Loucy (cell line): ENCODE measurements around the gene GNAI1.

ENCODE experiments used
- H2AFZ ChIP-seq: fragments of 200-600 bp; sonication (generic); 2 replicates; pipeline ENCODE4 v1.6.0; 2016; ENCODE audit warnings: antibody characterized with exemption, mild to moderate bottlenecking, low read length, moderate library complexity
- H3F3A ChIP-seq: fragments of 200-600 bp; 2 replicates; pipeline ENCODE4 v1.6.0; 2016; ENCODE audit warnings: antibody characterized with exemption, low read depth, mild to moderate bottlenecking
- H3K27me3 ChIP-seq: fragments of 200-600 bp; sonication (generic); 2 replicates; pipeline ENCODE4 v1.6.1; 2014; ENCODE audit warnings: low read length, mild to moderate bottlenecking; ENCODE audit not compliant: insufficient read depth, poor library complexity, severe bottlenecking
- H3K36me3 ChIP-seq: fragments of 200-600 bp; sonication (generic); 2 replicates; pipeline ENCODE4 v1.6.1; 2016; ENCODE audit warnings: low read length; ENCODE audit not compliant: insufficient read depth
- H3K4me1 ChIP-seq: fragments of 200-600 bp; sonication (generic); 2 replicates; pipeline ENCODE4 v1.5.1; 2014; ENCODE audit warnings: low read length, mild to moderate bottlenecking; ENCODE audit not compliant: insufficient read depth, poor library complexity, severe bottlenecking
- H3K4me2 ChIP-seq: fragments of 200-600 bp; sonication (generic); 2 replicates; pipeline ENCODE4 v1.6.0; 2014; ENCODE audit warnings: antibody characterized with exemption, low read length, low read depth, mild to moderate bottlenecking; ENCODE audit not compliant: poor library complexity, severe bottlenecking
- H3K4me3 ChIP-seq: fragments of 200-600 bp; sonication (generic); 2 replicates; pipeline ENCODE4 v1.5.1; 2014; ENCODE audit warnings: low read length, mild to moderate bottlenecking, mixed read lengths; ENCODE audit not compliant: poor library complexity, severe bottlenecking
- H3K79me2 ChIP-seq: fragments of 200-600 bp; sonication (generic); 2 replicates; pipeline ENCODE4 v1.6.1; 2014; ENCODE audit warnings: low read length; ENCODE audit not compliant: insufficient read depth
- H3K9ac ChIP-seq: fragments of 200-600 bp; sonication (generic); 2 replicates; pipeline ENCODE4 v1.6.0; 2014; ENCODE audit warnings: mild to moderate bottlenecking, low read depth, low read length, moderate library complexity; ENCODE audit not compliant: poor library complexity, severe bottlenecking
- H3K9me2 ChIP-seq: fragments of 200-600 bp; sonication (generic); replicated peaks from 2 replicates; pipeline ENCODE4 v1.6.1; 2016; ENCODE audit warnings: low read depth, low read length, mixed read lengths
- H3K9me3 ChIP-seq: fragments of 200-600 bp; sonication (generic); 2 replicates; pipeline ENCODE4 v1.6.1; 2014; ENCODE audit warnings: mild to moderate bottlenecking, antibody characterized with exemption, low read length, low read depth; ENCODE audit not compliant: insufficient read depth
- H4K20me1 ChIP-seq: fragments of 200-600 bp; sonication (generic); 2 replicates; pipeline ENCODE4 v1.6.0; 2014; ENCODE audit warnings: antibody characterized with exemption, low read length, mild to moderate bottlenecking; ENCODE audit not compliant: insufficient read depth, poor library complexity, severe bottlenecking
- CTCF ChIP-seq: fragments of 200-600 bp; sonication (generic); conservative IDR thresholded peaks from 2 replicates; pipeline ENCODE4 v1.5.1; 2014; ENCODE audit warnings: mild to moderate bottlenecking, antibody characterized with exemption, low read length
- EZH2phosphoT487 ChIP-seq: fragments of 200-600 bp; IDR thresholded peaks from 2 replicates; pipeline ENCODE4 v1.6.1; 2018; ENCODE audit warnings: antibody characterized with exemption, mild to moderate bottlenecking, moderate library complexity, borderline replicate concordance

The GNAI1 gene

GRCh38 chr7:80110376-80110775, 24.3 kb upstream of the GNAI1 start:
- no peak overlapping the region for H3K4me2 ChIP-seq
- H3K79me2 ChIP-seq, result no peaks in the 10 kb centered on the region
- H3K9ac ChIP-seq, result no peak overlapping the region
- no peaks in the 10 kb centered on the region for H3K9me3 ChIP-seq
- no peak for TF ChIP-seq CTCF
- TF ChIP-seq EZH2phosphoT487, result no peak
- no peaks in the 10 kb centered on the region for H3K9me2 ChIP-seq
- H3K4me3 ChIP-seq, result no peak overlapping the region
- peaks cover 13% of the 10 kb centered on the region for H3F3A ChIP-seq
- H2AFZ ChIP-seq, result no peak overlapping the region
- H3K36me3 ChIP-seq, result no peaks in the 10 kb centered on the region
- no peaks in the 10 kb centered on the region for H4K20me1 ChIP-seq
- H3K27me3 ChIP-seq, result no peaks in the 10 kb centered on the region
- peaks cover 51% of the 10 kb centered on the region for H3K4me1 ChIP-seq

GRCh38 chr7:80114159-80114558, 20.5 kb upstream of the GNAI1 start:
- H3K4me2 ChIP-seq, result no peak overlapping the region
- no peak overlapping the region for H3K4me3 ChIP-seq
- H3K27me3 ChIP-seq, result no peaks in the 10 kb centered on the region
- H3K79me2 ChIP-seq, result no peaks in the 10 kb centered on the region
- no peaks in the 10 kb centered on the region for H3K9me2 ChIP-seq
- no peak overlapping the region for H3K9ac ChIP-seq
- no peak overlapping the region for H2AFZ ChIP-seq
- H3K4me1 ChIP-seq, result peaks cover 17% of the 10 kb centered on the region
- no peaks in the 10 kb centered on the region for H3K9me3 ChIP-seq
- TF ChIP-seq EZH2phosphoT487 (no peak), CTCF (no peak)
- no peaks in the 10 kb centered on the region for H3F3A ChIP-seq
- no peaks in the 10 kb centered on the region for H3K36me3 ChIP-seq
- H4K20me1 ChIP-seq, result no peaks in the 10 kb centered on the region

- no peaks in the 10 kb centered on the region for H3K9me2 ChIP-seq
- no peaks in the 10 kb centered on the region for H3K79me2 ChIP-seq
- no peak overlapping the region for H3K4me3 ChIP-seq
- H3F3A ChIP-seq, result no peaks in the 10 kb centered on the region
- peaks cover 36% of the 10 kb centered on the region for H3K4me1 ChIP-seq
- TF ChIP-seq CTCF (no peak), EZH2phosphoT487 (no peak)
- H3K9ac ChIP-seq, result no peak overlapping the region
- H3K27me3 ChIP-seq, result no peaks in the 10 kb centered on the region
- H2AFZ ChIP-seq, result peak overlapping the region; percentile 69
- peak overlapping the region; percentile 38 for H3K4me2 ChIP-seq
- H3K36me3 ChIP-seq, result no peaks in the 10 kb centered on the region
- H4K20me1 ChIP-seq, result no peaks in the 10 kb centered on the region
- no peaks in the 10 kb centered on the region for H3K9me3 ChIP-seq
Observed at GRCh38 chr7:80124526-80125264, 9.9 kb upstream of the GNAI1 start.
